GM12872 (cell line): ENCODE measurements around the gene TIGD1.

Experiments
- TF ChIP-seq, protein P1 (sequence below): IDR thresholded peaks from 3 replicates; pipeline ENCODE4 v1.5.1; 2011; ENCODE audit warnings: low read depth, mild to moderate bottlenecking, low read length, moderate library complexity; ENCODE audit not compliant: insufficient read depth

TIGD1 gene

DNA sequence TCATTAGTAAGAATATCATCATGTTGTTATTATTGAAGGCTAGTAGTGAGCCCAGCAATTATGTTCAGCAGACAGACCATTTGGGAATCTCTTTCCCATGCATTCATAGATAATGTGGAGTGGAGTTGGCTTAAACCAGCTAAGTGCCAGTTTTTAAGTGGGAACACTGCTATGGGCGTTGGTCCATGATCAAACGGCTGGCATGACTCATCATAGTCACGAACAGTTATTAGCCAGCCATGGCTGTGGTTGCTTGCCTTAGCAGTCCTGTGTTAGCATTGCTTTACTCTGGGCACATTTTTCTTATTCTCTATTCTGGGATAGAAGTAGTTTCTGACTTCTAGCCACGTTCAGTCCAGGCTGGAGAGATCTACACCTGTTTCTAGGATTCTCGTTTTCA is 17.8 kb upstream of the TIGD1 start:
- TF ChIP-seq, protein P1, sequence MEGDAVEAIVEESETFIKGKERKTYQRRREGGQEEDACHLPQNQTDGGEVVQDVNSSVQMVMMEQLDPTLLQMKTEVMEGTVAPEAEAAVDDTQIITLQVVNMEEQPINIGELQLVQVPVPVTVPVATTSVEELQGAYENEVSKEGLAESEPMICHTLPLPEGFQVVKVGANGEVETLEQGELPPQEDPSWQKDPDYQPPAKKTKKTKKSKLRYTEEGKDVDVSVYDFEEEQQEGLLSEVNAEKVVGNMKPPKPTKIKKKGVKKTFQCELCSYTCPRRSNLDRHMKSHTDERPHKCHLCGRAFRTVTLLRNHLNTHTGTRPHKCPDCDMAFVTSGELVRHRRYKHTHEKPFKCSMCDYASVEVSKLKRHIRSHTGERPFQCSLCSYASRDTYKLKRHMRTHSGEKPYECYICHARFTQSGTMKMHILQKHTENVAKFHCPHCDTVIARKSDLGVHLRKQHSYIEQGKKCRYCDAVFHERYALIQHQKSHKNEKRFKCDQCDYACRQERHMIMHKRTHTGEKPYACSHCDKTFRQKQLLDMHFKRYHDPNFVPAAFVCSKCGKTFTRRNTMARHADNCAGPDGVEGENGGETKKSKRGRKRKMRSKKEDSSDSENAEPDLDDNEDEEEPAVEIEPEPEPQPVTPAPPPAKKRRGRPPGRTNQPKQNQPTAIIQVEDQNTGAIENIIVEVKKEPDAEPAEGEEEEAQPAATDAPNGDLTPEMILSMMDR = no peak

GRCh38 chr2:232567721-232568120 is 17.4 kb upstream of the TIGD1 start:
- TF ChIP-seq, protein P1 = no peak

DNA sequence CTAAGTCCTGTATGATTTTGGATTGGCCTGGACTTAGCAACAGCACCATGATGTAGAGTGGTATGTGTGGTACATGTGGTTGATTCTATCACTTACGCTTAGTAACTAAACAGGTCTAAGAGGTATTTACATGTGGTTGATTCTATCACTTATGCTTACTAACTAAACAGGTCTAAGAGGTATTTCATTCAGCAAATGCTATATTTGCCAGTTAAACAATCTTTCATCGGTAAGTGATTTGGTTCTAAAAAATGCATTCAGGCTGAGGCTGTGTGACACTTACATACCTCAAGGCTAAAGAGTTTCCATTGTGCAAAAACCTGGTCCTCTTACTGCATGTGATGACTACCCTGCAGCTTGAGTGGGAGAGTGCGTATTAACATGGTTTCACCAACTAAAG is 13.2 kb upstream of the TIGD1 start:
- TF ChIP-seq, protein P1 = no peak

DNA sequence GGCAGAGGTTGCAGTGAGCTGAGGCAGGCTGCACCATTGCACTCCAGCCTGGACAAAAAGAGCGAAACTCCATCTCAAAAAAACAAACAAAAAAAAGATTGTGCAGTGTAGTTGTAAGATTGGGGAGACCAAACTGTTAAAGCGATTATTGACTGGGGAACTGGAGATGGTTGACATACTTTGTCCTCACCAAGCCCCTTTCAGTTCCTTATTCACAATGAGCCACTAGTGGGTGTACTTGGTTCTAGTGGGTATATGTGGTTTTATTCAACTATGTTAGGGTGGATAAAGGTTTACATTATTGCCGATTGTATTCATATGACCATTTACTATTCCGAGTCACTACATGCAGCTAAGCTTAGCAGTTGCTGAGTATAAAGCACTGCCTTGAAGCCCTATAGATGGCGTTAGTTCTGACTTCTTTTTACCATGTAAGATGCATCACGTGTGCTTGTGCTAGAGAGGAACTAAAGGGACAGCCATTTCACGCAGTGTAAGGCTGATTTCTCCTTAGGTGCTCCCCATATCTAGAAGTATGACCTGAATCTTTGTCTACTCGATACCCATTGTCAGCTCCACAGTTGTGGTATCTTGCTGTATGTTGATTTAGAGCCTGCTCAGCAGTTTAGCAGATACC is 12.3 kb upstream of the TIGD1 start:
- TF ChIP-seq, protein P1 = no peak

GRCh38 chr2:232556426-232556825 is 6.1 kb upstream of the TIGD1 start:
- TF ChIP-seq, protein P1 = no peak

DNA sequence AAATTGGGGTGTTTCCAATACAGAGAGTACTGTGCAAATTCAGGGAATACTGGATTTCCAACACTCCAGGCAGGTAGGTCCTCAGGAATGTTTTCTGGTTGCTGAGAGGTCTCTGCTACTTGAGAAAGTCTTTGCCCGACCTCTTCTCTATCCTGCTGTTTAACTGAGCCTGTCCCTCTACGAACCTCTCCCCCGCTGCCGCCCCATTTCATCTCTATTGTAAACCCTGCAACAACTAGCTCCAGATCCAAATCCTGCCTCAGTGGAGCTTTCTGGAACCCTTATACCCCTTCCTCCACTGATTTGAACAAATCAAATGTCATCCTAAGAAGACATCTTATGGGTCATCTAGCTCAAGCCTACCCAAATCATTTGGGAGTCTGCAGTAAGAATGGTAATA is 1.4 kb upstream of the TIGD1 start:
- TF ChIP-seq, protein P1 = no peak

DNA sequence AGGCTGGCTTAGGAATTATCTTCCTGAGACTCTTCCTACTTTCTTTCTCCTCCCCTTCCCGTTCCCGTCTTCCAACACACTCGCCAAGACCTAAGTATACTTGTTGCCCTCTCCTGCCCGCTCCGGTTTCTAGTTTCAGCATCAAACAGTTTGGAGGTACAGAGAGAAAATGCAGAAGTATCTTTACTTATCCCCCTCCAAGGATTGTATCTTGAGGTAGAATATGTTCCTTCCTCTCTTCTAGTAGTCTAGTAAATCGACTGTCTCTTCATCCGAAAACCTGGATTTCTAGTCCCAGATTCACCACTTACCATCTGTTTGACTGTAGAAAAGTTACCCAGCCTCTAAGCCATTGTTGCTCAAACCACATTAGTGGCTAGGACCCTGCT is 887 bp upstream of the TIGD1 start:
- TF ChIP-seq, protein P1 = no peak
